HG02970 (cell line): ENCODE data around the gene GSPT1.
"Not testable (repeated sequence)": the region's sequence is repeated elsewhere in the genome, so short reads cannot be mapped to it uniquely, and the experiment has no call there.

Experiments used
- ATAC-seq: cut with Tn5 transposase; IDR thresholded peaks from one replicate; pipeline ENCODE4 v1.9.1; 2021; ENCODE audit warnings: mild to moderate bottlenecking, moderate library complexity, moderate number of reproducible peaks; ENCODE audit not compliant: unreplicated experiment, low FRiP score

GSPT1 gene

DNA sequence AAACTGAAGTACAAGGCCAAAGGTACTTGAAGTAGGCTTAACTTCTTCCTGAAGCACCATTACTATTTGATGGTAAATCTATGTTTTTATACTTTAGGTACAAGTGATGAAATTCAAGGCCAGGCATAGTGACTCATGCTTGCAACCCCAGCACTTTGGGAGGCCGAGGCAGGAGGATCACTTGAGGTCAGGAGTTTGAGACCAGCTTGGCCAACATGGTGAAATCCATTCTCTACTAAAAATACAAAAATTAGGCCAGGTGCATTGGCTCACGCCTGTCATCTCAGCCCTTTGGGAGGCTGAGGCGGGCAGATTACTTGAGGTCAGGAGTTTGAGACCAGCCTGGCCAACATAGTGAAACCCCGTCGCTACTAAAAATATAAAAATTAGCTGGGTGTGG, 92.1 kb downstream of the GSPT1 start:
- not testable (repeated sequence) for ATAC-seq

DNA sequence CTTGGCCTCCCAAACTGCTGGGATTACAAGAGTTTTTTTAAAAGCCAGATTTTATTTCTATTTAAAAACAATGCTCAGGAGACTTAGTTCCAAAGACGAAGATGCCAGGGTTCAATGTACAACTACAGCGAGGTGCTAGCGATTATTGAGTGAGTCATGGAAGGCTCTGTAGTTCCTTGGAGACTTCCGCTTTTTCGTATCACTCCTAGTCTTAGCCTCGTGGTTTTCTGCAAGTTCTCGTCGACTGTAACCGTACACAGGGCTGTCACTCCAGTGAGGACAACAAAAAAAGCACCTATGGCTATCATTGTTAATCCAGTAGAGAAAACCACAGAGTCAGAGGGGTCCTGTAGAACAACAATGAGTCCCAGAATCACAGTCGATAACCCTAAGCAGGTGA, 96.0 kb downstream of the GSPT1 start:
- no peak for ATAC-seq

GRCh38 chr16:11818970-11819369, 96.8 kb downstream of the GSPT1 start:
- ATAC-seq: not testable (repeated sequence)
